Measurements from ENCODE around the gene RPLP2. TPM values are rescaled to one million over a fixed set of nuclear protein-coding genes. Genes with fewer than 3 reads are reported as not detected.

RPLP2 gene
- total and polyA plus RNA-seq, 5 donors from 2014 or later, result 2,313 to 3,705 (median 2,852) TPM

DNA sequence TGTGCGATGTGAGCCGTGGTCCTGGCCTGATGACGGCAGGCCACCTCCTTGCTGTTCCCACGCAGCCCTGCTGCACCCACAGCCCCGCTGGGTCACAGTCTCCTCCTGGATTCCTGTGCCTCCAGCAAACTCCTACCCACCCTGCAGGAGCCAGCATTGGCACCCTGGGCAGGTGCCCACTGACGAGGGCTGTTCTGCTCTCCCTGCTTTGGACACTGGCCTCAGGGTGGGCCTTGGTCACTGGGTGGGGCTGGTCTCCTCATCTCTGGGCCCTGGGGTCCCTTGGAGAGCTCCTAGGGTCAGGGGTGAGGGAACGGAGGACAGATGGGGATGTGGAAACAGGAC is 45.5 kb downstream of the RPLP2 start:
- no peaks in the 10 kb centered on the region for H3K36me3 ChIP-seq (ENCODE audit: control insufficient read depth, insufficient read depth, low read length)
- Mint-ChIP-seq H3K36me3 (no peaks in the 10 kb centered on the region), H3K4me1 (peaks cover 0 to 2% (median 0%) of the 10 kb centered on the region in 4 donors), H3K27me3 (peaks cover 14% of the 10 kb centered on the region), H3K4me3 (no peak overlapping the region), H3K27ac (no peak overlapping the region), H3K9me3 (no peaks in the 10 kb centered on the region)
- H3K4me3 ChIP-seq (ENCODE audit: low read depth, low read length), result no peak overlapping the region
- H3K4me1 ChIP-seq (ENCODE audit: control insufficient read depth, insufficient read depth, low read length, poor library complexity, severe bottlenecking), result peaks cover under 1% of the 10 kb centered on the region
- no peaks in the 10 kb centered on the region for H3K9me3 ChIP-seq (ENCODE audit: control insufficient read depth in 2 of 2, low read length in 2 of 2)
- H3K27me3 ChIP-seq (ENCODE audit: control insufficient read depth, insufficient read depth, low read length), result no peaks in the 10 kb centered on the region
- DNase-seq (no peak), ATAC-seq (ENCODE audit: low read depth in 2 of 2) (no peak)
- H3K27ac ChIP-seq (ENCODE audit: insufficient read depth, low read length, poor library complexity, severe bottlenecking), result no peak overlapping the region

DNA sequence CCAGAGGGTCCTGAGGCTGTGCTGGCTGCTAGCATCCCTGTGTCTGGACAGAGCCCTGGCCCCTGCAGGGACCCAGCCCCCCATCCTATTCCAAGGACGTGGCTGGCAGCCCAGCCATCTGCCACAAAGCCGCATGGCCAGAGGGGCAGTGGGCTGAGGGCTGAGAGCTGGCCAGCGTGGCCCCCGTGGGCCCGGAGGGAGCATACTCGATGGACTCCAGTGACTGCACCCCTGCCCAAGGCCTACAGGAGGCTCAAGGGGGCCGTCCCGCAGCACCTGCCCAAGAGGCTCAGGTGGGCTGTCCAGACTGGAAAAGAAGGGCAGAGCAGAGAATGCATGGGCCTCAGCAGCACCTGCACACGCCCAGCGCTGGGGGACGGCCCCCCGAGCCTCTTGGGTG is 46.0 kb downstream of the RPLP2 start:
- no peaks in the 10 kb centered on the region for H3K36me3 Mint-ChIP-seq
- ATAC-seq (ENCODE audit: low read depth in 2 of 2), result no peak
- Histone ChIP-seq H3K36me3 (ENCODE audit: control insufficient read depth, insufficient read depth, low read length) (no peaks in the 10 kb centered on the region), H3K27me3 (ENCODE audit: control insufficient read depth, insufficient read depth, low read length) (no peaks in the 10 kb centered on the region), H3K27ac (ENCODE audit: insufficient read depth, low read length, poor library complexity, severe bottlenecking) (no peak overlapping the region), H3K4me1 (ENCODE audit: control insufficient read depth, insufficient read depth, low read length, poor library complexity, severe bottlenecking) (no peaks in the 10 kb centered on the region), H3K9me3 (ENCODE audit: control insufficient read depth in 2 of 2, low read length in 2 of 2) (no peaks in the 10 kb centered on the region), H3K4me3 (ENCODE audit: low read depth, low read length) (no peak overlapping the region)
- DNase-seq, result no peak
- peaks cover 0 to 2% (median 0%) of the 10 kb centered on the region in 4 donors for H3K4me1 Mint-ChIP-seq
- H3K9me3 Mint-ChIP-seq, result no peaks in the 10 kb centered on the region
- H3K4me3 Mint-ChIP-seq, result no peak overlapping the region
- H3K27ac Mint-ChIP-seq, result no peak overlapping the region
- H3K27me3 Mint-ChIP-seq, result peaks cover 14% of the 10 kb centered on the region

DNA sequence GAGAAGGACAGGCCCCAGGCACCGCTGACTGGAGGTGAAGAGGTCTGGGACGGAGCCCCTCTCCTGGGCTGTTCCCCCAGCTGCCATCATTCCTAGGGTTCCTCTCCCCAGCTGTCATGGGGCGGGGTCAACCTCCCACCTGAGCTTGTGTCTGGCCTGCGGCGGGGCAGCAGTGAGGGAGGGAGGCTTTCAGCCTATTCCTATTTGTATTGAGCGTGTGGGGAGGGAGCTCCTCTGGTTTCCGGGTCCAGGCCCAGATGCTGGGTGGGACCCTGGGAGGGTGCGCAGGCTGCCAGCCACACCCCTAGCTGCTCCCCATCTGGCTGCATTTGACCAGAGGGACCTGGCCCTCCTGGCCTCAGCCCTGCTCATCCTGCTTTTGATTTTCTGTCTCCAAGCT is 46.6 kb downstream of the RPLP2 start:
- H3K9me3 ChIP-seq (ENCODE audit: control insufficient read depth in 2 of 2, low read length in 2 of 2), result no peaks in the 10 kb centered on the region
- no peak for ATAC-seq (ENCODE audit: low read depth in 2 of 2)
- Mint-ChIP-seq H3K27ac (no peak overlapping the region), H3K4me1 (peaks cover 0 to 2% (median 0%) of the 10 kb centered on the region in 4 donors), H3K36me3 (no peaks in the 10 kb centered on the region), H3K4me3 (peak overlapping the region in 1 of 4 donors; percentile 43), H3K9me3 (no peaks in the 10 kb centered on the region), H3K27me3 (peaks cover 8% of the 10 kb centered on the region)
- no peak for DNase-seq
- no peak overlapping the region for H3K4me3 ChIP-seq (ENCODE audit: low read depth, low read length)
- no peak overlapping the region for H3K27ac ChIP-seq (ENCODE audit: insufficient read depth, low read length, poor library complexity, severe bottlenecking)
- H3K27me3 ChIP-seq (ENCODE audit: control insufficient read depth, insufficient read depth, low read length), result no peaks in the 10 kb centered on the region
- no peaks in the 10 kb centered on the region for H3K4me1 ChIP-seq (ENCODE audit: control insufficient read depth, insufficient read depth, low read length, poor library complexity, severe bottlenecking)
- H3K36me3 ChIP-seq (ENCODE audit: control insufficient read depth, insufficient read depth, low read length), result no peaks in the 10 kb centered on the region

DNA sequence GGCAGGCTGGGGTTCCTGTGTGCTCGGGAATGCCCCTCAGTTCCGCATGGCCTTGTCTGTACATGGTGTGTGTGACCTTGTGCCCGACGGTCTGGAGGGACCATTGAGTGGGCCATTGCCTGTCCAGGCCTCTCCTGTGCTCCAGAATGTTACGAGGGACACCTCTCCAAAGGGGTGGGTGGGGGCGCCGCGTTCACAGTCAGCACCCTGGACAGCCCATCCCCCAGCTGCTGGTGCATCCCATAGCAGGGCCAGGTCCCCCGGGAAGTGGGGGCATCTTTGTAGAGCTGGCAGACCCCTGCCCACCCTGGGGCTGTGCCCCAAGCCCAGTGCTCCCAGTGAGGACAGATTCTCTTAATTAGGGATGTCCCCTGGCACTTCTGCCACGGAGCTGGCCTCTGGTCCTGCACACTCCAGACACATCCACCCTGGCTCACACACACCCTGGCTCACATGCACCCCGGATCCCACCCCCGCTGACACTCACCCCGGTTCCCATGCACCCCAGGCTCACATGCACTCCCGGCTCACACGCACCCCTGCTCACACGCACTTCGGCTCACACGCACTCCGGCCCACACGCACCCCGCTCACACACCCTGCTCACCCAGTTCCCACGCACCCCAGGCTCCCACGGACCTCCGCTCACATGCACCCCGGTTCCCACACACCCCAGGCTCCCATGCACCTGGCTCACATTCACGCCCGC is 48.4 kb downstream of the RPLP2 start:
- Mint-ChIP-seq H3K4me1 (no peaks in the 10 kb centered on the region), H3K27me3 (peaks cover 4% of the 10 kb centered on the region), H3K27ac (no peak overlapping the region), H3K4me3 (no peak overlapping the region), H3K9me3 (no peaks in the 10 kb centered on the region), H3K36me3 (no peaks in the 10 kb centered on the region)
- no peak overlapping the region for H3K4me3 ChIP-seq (ENCODE audit: low read depth, low read length)
- H3K27ac ChIP-seq (ENCODE audit: insufficient read depth, low read length, poor library complexity, severe bottlenecking), result no peak overlapping the region
- no peaks in the 10 kb centered on the region for H3K36me3 ChIP-seq (ENCODE audit: control insufficient read depth, insufficient read depth, low read length)
- H3K9me3 ChIP-seq (ENCODE audit: control insufficient read depth in 2 of 2, low read length in 2 of 2), result no peaks in the 10 kb centered on the region
- DNase-seq (no peak), ATAC-seq (ENCODE audit: low read depth in 2 of 2) (no peak)
- H3K27me3 ChIP-seq (ENCODE audit: control insufficient read depth, insufficient read depth, low read length), result no peaks in the 10 kb centered on the region
- no peaks in the 10 kb centered on the region for H3K4me1 ChIP-seq (ENCODE audit: control insufficient read depth, insufficient read depth, low read length, poor library complexity, severe bottlenecking)

DNA sequence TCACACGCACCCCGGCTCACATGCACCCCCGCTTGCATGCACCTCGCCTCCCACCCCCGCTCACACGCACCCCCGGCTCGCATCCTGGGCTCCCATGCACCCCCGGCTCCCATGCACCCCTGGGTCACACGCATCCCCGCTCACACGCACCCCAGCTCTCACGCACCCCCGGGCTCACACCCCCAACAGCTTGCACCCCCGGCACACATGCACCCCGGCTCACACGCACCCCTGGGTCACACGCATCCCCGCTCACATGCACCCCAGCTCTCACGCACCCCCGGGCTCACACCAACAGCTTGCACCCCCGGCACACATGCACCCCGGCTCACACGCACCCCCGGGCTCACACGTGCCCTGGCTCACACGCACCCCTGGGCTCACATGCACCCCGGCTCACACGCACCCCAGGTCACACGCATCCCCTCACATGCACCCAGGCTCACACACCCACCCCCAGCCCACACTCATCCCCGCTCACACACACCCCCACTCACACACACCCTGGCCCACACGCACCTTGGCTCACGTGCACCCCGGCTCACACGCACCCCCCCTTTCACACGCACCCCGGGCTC is 49.1 kb downstream of the RPLP2 start:
- Histone ChIP-seq H3K4me3 (ENCODE audit: low read depth, low read length) (no peak overlapping the region), H3K4me1 (ENCODE audit: control insufficient read depth, insufficient read depth, low read length, poor library complexity, severe bottlenecking) (no peaks in the 10 kb centered on the region), H3K27ac (ENCODE audit: insufficient read depth, low read length, poor library complexity, severe bottlenecking) (no peak overlapping the region), H3K36me3 (ENCODE audit: control insufficient read depth, insufficient read depth, low read length) (no peaks in the 10 kb centered on the region), H3K9me3 (ENCODE audit: control insufficient read depth in 2 of 2, low read length in 2 of 2) (no peaks in the 10 kb centered on the region), H3K27me3 (ENCODE audit: control insufficient read depth, insufficient read depth, low read length) (no peaks in the 10 kb centered on the region)
- Mint-ChIP-seq H3K4me3 (no peak overlapping the region), H3K4me1 (no peaks in the 10 kb centered on the region), H3K27me3 (peaks cover 4% of the 10 kb centered on the region), H3K27ac (no peak overlapping the region), H3K9me3 (no peaks in the 10 kb centered on the region), H3K36me3 (no peaks in the 10 kb centered on the region)
- ATAC-seq (ENCODE audit: low read depth in 2 of 2) (no peak), DNase-seq (no peak)

DNA sequence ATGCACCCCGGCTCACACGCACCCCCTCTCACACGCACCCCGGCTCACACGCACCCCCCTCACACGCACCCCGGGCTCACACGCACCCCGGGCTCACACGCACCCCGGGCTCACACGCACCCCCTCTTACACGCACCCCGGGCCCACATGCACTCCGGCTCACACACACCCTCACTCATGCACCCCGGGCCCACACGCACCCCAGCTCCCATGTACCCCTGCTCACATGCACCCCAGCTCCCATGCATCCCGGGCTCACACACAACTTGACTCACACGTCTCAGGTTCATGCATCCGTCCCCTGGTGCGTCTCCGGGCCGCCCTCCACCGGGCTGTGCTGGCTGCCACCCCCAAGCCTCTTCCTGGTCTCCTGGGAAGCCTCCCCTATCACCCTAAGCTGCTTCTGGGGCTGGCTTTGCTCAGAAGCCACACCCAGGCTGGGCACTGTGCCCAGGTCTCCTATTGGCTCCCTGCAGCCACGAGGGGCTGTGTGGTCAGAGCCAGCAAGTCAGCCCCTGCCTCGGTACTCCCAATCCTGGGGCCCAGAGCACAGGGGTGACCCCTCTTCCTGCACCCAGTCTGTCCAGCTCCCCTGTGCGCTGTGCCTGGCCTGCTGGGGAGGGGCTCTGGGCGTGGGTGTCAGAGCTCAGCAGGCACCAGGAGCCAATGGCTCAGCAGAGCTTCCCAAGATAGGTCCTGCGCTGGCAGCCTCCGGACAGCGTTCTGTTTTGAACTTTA is 49.8 kb downstream of the RPLP2 start:
- Histone ChIP-seq H3K4me3 (ENCODE audit: low read depth, low read length) (no peak overlapping the region), H3K27me3 (ENCODE audit: control insufficient read depth, insufficient read depth, low read length) (no peaks in the 10 kb centered on the region), H3K4me1 (ENCODE audit: control insufficient read depth, insufficient read depth, low read length, poor library complexity, severe bottlenecking) (no peaks in the 10 kb centered on the region), H3K36me3 (ENCODE audit: control insufficient read depth, insufficient read depth, low read length) (no peaks in the 10 kb centered on the region), H3K27ac (ENCODE audit: insufficient read depth, low read length, poor library complexity, severe bottlenecking) (no peak overlapping the region), H3K9me3 (ENCODE audit: control insufficient read depth in 2 of 2, low read length in 2 of 2) (no peaks in the 10 kb centered on the region)
- H3K27me3 Mint-ChIP-seq, result peaks cover 4% of the 10 kb centered on the region
- ATAC-seq (ENCODE audit: low read depth in 2 of 2), result no peak
- no peaks in the 10 kb centered on the region for H3K36me3 Mint-ChIP-seq
- no peaks in the 10 kb centered on the region for H3K9me3 Mint-ChIP-seq
- no peaks in the 10 kb centered on the region for H3K4me1 Mint-ChIP-seq
- no peak for DNase-seq
- no peak overlapping the region for H3K27ac Mint-ChIP-seq
- H3K4me3 Mint-ChIP-seq, result no peak overlapping the region

DNA sequence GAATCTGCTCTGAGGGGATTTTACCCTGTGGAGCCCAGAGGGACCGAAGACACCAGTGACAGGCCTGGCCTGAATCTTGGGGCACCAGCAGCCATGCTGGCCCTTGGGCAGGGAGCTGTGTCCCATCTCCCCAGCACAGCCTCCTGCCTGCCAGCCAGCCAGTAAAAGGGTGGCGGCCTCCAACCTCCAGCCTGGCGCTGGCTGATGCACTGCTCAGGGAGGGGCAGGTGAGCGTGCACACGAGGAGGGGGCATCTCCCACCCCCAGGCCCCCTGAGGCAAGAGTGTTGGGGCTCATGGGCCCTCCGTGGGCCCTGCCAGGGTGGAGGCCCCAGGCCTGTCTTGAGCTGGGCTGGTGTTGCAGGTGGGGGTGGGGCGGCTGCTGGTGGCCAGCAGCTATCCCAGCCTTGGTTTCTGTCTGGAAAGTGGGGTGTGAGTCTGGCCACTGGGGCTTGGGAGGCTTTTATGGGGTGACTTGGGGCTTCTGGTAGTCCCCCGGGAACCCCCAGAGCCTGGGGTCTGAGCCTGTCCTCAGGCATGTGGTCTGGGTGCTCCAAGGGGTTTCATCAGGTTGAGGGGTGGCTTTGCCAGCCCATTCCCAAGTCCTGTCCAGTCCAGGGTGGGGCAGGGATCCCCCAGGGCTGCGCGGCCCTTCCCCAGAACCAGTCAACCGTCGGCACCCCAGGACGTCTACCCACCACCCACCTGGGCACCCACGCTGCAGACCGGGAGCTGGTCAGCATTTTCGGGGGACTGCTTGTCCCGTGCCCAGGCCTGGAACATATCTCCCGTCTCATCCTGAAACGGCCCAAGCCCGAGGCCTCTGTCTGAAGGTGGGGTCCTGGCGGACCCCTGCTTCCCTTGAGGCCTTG is 50.7 kb downstream of the RPLP2 start:
- Histone ChIP-seq H3K27ac (ENCODE audit: insufficient read depth, low read length, poor library complexity, severe bottlenecking) (no peak overlapping the region), H3K4me1 (ENCODE audit: control insufficient read depth, insufficient read depth, low read length, poor library complexity, severe bottlenecking) (no peaks in the 10 kb centered on the region)
- no peak overlapping the region for H3K27ac Mint-ChIP-seq

More for the DNA sequence above, 50.7 kb downstream of the RPLP2 start:
- H3K36me3 ChIP-seq (ENCODE audit: control insufficient read depth, insufficient read depth, low read length), result no peaks in the 10 kb centered on the region
- H3K4me3 ChIP-seq (ENCODE audit: low read depth, low read length), result no peak overlapping the region
- no peaks in the 10 kb centered on the region for H3K9me3 ChIP-seq (ENCODE audit: control insufficient read depth in 2 of 2, low read length in 2 of 2)
- H3K27me3 ChIP-seq (ENCODE audit: control insufficient read depth, insufficient read depth, low read length), result no peaks in the 10 kb centered on the region
- no peaks in the 10 kb centered on the region for H3K9me3 Mint-ChIP-seq
- H3K4me3 Mint-ChIP-seq, result no peak overlapping the region
- H3K36me3 Mint-ChIP-seq, result no peaks in the 10 kb centered on the region
- no peak for ATAC-seq (ENCODE audit: low read depth in 2 of 2)
- peaks cover 4% of the 10 kb centered on the region for H3K27me3 Mint-ChIP-seq
- no peak for DNase-seq
- no peaks in the 10 kb centered on the region for H3K4me1 Mint-ChIP-seq

All from CD4-positive, CD25-positive, alpha-beta regulatory T cell (primary cell).